HL-60 (cell line): ENCODE data around the gene FGF12.

Experiments
- DNase-seq, 2 experiments: peaks; one replicate each; pipeline ENCODE4 v3.0.0-alpha.2; 2010 to 2020; ENCODE audit warnings: low read depth in 1 of 2, low spot score in 1 of 2
- H3K27ac ChIP-seq: fragments of 250-450 bp; sonication (Bioruptor Pico); replicated peaks from 2 replicates; pipeline ENCODE4 v1.5.1; 2020; ENCODE audit warnings: mild to moderate bottlenecking, moderate library complexity
- H3K27me3 ChIP-seq: fragments of 250-450 bp; sonication (Bioruptor Pico); 2 replicates; pipeline ENCODE4 v1.5.1; 2021; ENCODE audit warnings: mild to moderate bottlenecking, moderate library complexity; ENCODE audit not compliant: insufficient read depth, poor library complexity, severe bottlenecking
- H3K4me3 ChIP-seq: replicated peaks from 2 replicates; pipeline ENCODE4 v1.5.1; 2011; ENCODE audit warnings: mild to moderate bottlenecking, control low read depth, low read length; ENCODE audit not compliant: insufficient read depth
- CTCF ChIP-seq: IDR thresholded peaks from one replicate; pipeline ENCODE4 v1.5.1; 2011; ENCODE audit warnings: low read length, control low read depth, inconsistent platforms; ENCODE audit not compliant: insufficient read depth
- GABPA ChIP-seq: IDR thresholded peaks from 2 replicates; pipeline ENCODE4 v1.6.1; 2012; ENCODE audit warnings: low read depth
- POLR2AphosphoS5 ChIP-seq: IDR thresholded peaks from 2 replicates; pipeline ENCODE4 v1.6.1; 2012; ENCODE audit warnings: low read depth
- REST ChIP-seq: IDR thresholded peaks from 2 replicates; pipeline ENCODE4 v1.6.1; 2012; ENCODE audit warnings: low read depth; ENCODE audit not compliant: insufficient replicate concordance
- SPI1 ChIP-seq: IDR thresholded peaks from 2 replicates; pipeline ENCODE4 v1.6.1; 2012; ENCODE audit warnings: low read depth, mild to moderate bottlenecking, borderline replicate concordance

Gene FGF12

GRCh38 chr3:192223815-192224214 is 503.5 kb downstream of the FGF12 start:
- no peak overlapping the region for H3K27ac ChIP-seq
- TF ChIP-seq POLR2AphosphoS5 (no peak), REST (no peak), GABPA (no peak), SPI1 (no peak), CTCF (no peak)
- H3K27me3 ChIP-seq, result no peaks in the 10 kb centered on the region
- no peak overlapping the region for H3K4me3 ChIP-seq
- no peak for DNase-seq

- DNase-seq, result no peak
- Histone ChIP-seq H3K27ac (no peak overlapping the region), H3K27me3 (no peaks in the 10 kb centered on the region), H3K4me3 (no peak overlapping the region)
- no peak for TF ChIP-seq SPI1
- TF ChIP-seq POLR2AphosphoS5, result no peak
Measured at GRCh38 chr3:192220915-192221314, 506.4 kb downstream of the FGF12 start.

GRCh38 chr3:192219926-192220325 is 507.4 kb downstream of the FGF12 start:
- DNase-seq, result no peak
- H3K4me3 ChIP-seq, result no peak overlapping the region
- H3K27ac ChIP-seq, result no peak overlapping the region
- no peak for TF ChIP-seq GABPA
- no peak for TF ChIP-seq POLR2AphosphoS5
- no peak for TF ChIP-seq CTCF
- no peak for TF ChIP-seq REST
- no peak for TF ChIP-seq SPI1
- no peaks in the 10 kb centered on the region for H3K27me3 ChIP-seq

- no peak overlapping the region for H3K4me3 ChIP-seq
- no peak for DNase-seq
- no peaks in the 10 kb centered on the region for H3K27me3 ChIP-seq
- TF ChIP-seq SPI1, result no peak
- TF ChIP-seq CTCF, result no peak
- TF ChIP-seq REST, result no peak
- TF ChIP-seq POLR2AphosphoS5, result no peak
- no peak for TF ChIP-seq GABPA
- no peak overlapping the region for H3K27ac ChIP-seq
Measured at GRCh38 chr3:192216067-192216466, 511.3 kb downstream of the FGF12 start.
